Measurements from ENCODE around the gene STYXL1.

Gene STYXL1

GRCh38 chr7:75991531-75992082 is 56.2 kb downstream of the STYXL1 start:
- DNase-seq, result no peak

GRCh38 chr7:75989500-75990388 is 58.1 kb downstream of the STYXL1 start:
- no peak for DNase-seq

- no peak for DNase-seq
These were observed 59.0 kb downstream of the STYXL1 start for GRCh38 chr7:75988568-75989499.

GRCh38 chr7:75987805-75988567 is 59.8 kb downstream of the STYXL1 start:
- DNase-seq, result no peak

GRCh38 chr7:75987026-75987804 is 60.6 kb downstream of the STYXL1 start:
- DNase-seq, result no peak

DNA sequence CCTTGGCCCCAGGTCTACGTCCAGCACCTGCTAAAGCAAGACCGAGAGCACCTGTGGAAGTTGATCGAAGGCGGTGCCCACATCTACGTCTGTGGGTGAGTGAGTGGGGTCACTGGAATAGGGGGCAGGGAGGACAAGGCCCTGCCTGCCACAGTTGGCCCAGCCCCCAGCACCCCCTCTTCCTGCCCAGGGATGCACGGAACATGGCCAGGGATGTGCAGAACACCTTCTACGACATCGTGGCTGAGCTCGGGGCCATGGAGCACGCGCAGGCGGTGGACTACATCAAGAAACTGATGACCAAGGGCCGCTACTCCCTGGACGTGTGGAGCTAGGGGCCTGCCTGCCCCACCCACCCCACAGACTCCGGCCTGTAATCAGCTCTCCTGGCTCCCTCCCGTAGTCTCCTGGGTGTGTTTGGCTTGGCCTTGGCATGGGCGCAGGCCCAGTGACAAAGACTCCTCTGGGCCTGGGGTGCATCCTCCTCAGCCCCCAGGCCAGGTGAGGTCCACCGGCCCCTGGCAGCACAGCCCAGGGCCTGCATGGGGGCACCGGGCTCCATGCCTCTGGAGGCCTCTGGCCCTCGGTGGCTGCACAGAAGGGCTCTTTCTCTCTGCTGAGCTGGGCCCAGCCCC is 61.5 kb downstream of the STYXL1 start:
- DNase-seq, result no peak

- no peak for DNase-seq
These were observed 62.2 kb downstream of the STYXL1 start for GRCh38 chr7:75985518-75986146.

GRCh38 chr7:75985009-75985517 is 62.7 kb downstream of the STYXL1 start:
- no peak for DNase-seq

GRCh38 chr7:75984130-75985008 is 63.4 kb downstream of the STYXL1 start:
- DNase-seq, result no peak

- DNase-seq, result no peak
These were observed 64.2 kb downstream of the STYXL1 start for GRCh38 chr7:75983471-75984129.

DNA sequence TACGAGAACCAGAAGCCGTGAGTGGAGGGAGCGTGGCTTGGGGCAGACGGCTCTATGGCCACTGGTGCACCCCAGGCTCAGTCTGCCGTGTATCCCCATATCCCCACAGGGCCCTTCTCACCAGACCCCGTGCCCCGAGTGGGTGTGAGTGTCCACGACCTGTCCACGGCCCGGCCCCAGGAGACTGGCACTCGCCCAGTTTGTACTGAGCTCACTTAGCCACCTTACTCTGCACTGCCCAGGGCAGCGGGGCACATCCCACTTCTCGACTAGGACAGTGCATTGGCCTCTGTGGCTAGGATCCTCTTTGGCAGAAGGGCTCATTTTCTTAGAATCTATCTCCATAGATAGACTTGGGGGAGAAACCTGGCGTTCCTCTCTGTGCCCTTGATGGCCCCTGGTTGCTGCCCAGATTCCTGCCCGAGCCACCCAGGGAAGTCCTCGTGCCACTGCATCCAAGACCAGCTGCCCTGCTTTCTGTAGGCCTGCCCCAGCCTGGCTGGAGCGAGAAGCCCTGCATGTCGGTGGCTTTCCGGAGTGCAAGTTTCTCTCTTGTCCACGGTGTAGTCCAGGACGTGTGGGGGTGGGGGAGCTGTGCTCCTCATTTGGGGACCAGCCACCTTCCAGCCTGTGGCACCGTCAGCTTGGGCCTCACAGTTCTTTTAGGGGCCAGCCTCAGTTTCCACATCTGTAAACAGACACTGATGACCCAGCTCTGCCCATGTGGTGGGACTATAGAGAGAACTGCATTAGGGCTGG is 65.3 kb downstream of the STYXL1 start:
- no peak for DNase-seq

GRCh38 chr7:75981453-75982305 is 66.1 kb downstream of the STYXL1 start:
- DNase-seq, result no peak

- DNase-seq, result no peak
These were observed 66.7 kb downstream of the STYXL1 start for GRCh38 chr7:75981203-75981452.

DNA sequence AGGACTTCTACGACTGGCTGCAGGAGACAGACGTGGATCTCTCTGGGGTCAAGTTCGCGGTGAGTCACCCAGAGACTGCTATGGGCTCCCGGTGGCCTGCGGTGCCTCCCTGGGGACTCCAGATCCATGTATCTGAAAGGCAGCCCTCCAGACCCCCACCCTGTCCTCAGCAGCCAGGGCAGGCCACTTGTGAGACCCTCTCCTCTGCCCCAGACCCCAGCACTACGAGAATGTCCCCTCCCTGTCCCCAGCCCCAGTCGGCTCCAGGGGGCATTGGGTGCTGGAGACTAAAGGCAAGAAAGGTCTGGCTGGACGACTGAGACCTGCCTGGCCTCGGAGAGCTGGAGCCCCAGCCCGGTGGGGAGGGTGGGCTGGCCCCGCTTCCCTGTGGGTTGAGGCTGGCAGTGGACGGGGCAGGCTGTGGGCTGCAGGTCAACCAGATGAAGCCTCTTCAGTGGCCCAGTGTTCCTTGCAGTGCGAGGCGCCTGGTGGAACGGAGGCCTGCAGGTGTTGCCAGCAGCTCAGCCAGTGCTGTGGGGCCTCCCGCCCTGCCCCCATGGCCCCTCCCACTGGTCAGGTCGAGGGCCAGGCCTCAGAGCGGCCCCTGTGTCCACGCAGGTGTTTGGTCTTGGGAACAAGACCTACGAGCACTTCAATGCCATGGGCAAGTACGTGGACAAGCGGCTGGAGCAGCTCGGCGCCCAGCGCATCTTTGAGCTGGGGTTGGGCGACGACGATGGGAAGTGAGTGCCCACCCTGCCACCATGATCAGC is 67.2 kb downstream of the STYXL1 start:
- no peak for DNase-seq

DNA sequence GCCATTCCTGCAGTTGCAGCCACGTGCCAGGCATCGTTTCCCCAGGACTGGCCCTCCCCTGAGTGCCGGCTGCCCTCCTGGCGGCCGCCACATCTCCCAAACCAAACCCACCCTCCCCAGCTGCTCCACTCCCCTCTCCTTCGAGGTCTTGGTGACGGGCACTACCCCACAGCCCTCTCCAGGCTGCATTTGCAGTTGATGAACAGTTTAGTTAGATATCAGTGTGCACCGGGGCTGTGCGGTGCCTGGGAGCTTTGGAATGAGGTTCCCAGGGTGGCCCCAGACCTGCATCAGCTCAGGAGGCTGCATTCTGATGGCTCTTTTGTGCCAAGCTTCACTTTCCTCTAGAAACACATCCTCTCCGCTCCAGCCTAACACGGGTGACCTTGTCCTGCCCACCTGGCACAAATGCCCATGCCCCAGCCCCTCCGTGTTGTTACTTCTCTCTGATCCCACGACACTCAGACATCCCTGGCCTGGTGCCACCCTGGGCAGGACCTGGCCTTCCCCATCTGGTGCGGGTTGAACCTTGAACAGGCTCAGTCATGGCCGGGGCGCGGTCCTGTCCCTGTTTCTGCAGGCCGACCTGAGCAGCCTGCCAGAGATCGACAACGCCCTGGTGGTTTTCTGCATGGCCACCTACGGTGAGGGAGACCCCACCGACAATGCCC is 67.9 kb downstream of the STYXL1 start:
- DNase-seq, result no peak

DNA sequence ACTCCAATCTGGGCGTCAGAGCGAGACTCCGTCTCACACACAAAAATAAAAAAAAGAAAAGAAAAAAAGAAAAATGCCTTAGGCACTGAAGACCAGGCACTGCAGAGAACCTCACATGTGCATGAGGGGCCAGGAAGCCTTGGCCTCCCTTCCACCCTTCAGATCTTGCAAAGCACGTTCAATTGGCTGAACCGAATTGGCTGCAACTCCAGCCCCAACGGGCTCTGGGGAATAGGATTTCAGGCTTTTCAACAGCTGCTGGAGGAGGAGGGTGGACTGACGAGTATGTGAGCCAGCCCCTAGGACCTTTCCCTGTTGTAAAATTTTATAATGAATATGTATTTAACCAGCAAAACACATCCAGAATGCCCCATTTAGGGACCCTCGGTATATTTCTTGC is 70.1 kb downstream of the STYXL1 start:
- no peak for DNase-seq

Measured in T-helper 9 cell (primary cell).